Left lung (tissue), 10 donors: ENCODE data around the gene BHLHE40. TPM values are rescaled to one million over a fixed set of nuclear protein-coding genes. Genes with fewer than 3 reads are reported as not detected.

Experiments
- ATAC-seq: fragments of 200-7000 bp; cut with Tn5 transposase; one replicate; pipeline ENCODE4 v1.9.1; 2020; ENCODE audit warnings: moderate library complexity
- DNase-seq, 4 donors: peaks; one replicate each; pipeline ENCODE4 v3.0.0-alpha.2; 2013 to 2020
- H3K27ac ChIP-seq, 2 donors: fragments of 200-600 bp; sonication (generic) in 1 of 2; one replicate each; pipeline versions ENCODE4 v1.5.0 to v1.8.0; 2020 to 2021
- H3K27me3 ChIP-seq, 2 donors: fragments of 200-600 bp; sonication (generic) in 1 of 2; one replicate each; pipeline versions ENCODE4 v1.5.0 to v1.8.0; 2020 to 2021
- H3K36me3 ChIP-seq, 2 donors: fragments of 200-600 bp; sonication (generic) in 1 of 2; one replicate each; pipeline versions ENCODE4 v1.5.0 to v1.8.0; 2020 to 2021
- H3K4me1 ChIP-seq, 2 donors: fragments of 200-600 bp; one replicate each; pipeline ENCODE4 v1.8.0; 2021
- H3K4me3 ChIP-seq, 2 donors: fragments of 200-600 bp; sonication (generic) in 1 of 2; one replicate each; pipeline versions ENCODE4 v1.5.0 to v1.8.0; 2020 to 2021; ENCODE audit warnings: mild to moderate bottlenecking in 1 of 2
- H3K9me3 ChIP-seq, 2 donors: fragments of 200-600 bp; sonication (generic) in 1 of 2; one replicate each; pipeline versions ENCODE4 v1.5.0 to v1.8.0; 2020 to 2021
- intact Hi-C, 2 donors: fragments of 100-400 bp; cut with DNase I; formaldehyde crosslinking; loops; one replicate each; pipeline versions ENCODE4 v1.11.2 to v1.14.2; 2022
- polyA plus RNA-seq, 6 donors: library from polyadenylated mRNA; unstranded; fragments of 120-200 nt; gene quantifications; one replicate each; pipeline ENCODE4 v1.2.1, GENCODE V29; 2013; ENCODE audit not compliant: insufficient read length in 6 of 6
- total RNA-seq, 2 donors: library from RNA; stranded (reverse); fragmentation: NEBNext Ultra II Directional; extraction: Animal tissue kit (Norgen Biotek cat#: 25700); gene quantifications; one replicate each; pipeline ENCODE4 v1.2.1, GENCODE V29; 2021
- TF ChIP-seq, protein P1 (sequence below), 2 donors: fragments of 200-600 bp; sonication (generic) in 1 of 2; IDR thresholded peaks; one replicate each; pipeline versions ENCODE4 v1.5.0 to v1.8.0; 2021; ENCODE audit warnings: antibody characterized with exemption in 2 of 2
- donor health status: DM: no; HTN: yes; CAD: no.
- donor health status: DM: no; HTN: no; CAD: no.

The BHLHE40 gene
- total and polyA plus RNA-seq, 8 donors, result 17.9 to 97.5 (median 27.3) TPM

DNA sequence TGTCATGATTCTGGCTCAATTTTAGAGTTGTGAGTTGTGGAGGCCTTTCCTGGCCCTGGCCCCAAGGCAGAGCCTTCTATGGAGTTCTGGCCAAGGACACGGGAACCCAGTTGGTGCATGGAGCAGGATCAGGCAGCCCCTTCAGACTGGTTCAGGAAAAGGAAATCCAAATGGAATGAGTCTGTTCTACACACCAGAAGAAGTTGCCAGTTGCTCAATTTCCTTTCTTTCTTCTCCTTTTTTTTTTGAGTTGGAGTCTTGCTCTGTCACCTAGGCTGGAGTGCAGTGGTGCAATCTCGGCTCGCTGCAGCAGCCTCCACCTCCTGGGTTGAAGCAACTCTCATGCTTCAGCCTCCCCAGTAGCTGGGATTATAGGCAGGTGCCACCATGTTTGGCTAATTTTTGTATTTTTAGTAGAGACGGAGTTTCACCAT, 28.9 kb upstream of the BHLHE40 start:
- ATAC-seq (peak; percentile 25), DNase-seq (peak in 1 of 4 donors; percentile 71)
- Histone ChIP-seq H3K4me3 (no peak overlapping the region), H3K27me3 (no peaks in the 10 kb centered on the region), H3K27ac (no peak overlapping the region), H3K9me3 (no peaks in the 10 kb centered on the region), H3K36me3 (no peaks in the 10 kb centered on the region), H3K4me1 (peaks cover 0 to 12% of the 10 kb centered on the region in 2 donors)
- intact Hi-C loops, result no loop called here
- TF ChIP-seq, protein P1, sequence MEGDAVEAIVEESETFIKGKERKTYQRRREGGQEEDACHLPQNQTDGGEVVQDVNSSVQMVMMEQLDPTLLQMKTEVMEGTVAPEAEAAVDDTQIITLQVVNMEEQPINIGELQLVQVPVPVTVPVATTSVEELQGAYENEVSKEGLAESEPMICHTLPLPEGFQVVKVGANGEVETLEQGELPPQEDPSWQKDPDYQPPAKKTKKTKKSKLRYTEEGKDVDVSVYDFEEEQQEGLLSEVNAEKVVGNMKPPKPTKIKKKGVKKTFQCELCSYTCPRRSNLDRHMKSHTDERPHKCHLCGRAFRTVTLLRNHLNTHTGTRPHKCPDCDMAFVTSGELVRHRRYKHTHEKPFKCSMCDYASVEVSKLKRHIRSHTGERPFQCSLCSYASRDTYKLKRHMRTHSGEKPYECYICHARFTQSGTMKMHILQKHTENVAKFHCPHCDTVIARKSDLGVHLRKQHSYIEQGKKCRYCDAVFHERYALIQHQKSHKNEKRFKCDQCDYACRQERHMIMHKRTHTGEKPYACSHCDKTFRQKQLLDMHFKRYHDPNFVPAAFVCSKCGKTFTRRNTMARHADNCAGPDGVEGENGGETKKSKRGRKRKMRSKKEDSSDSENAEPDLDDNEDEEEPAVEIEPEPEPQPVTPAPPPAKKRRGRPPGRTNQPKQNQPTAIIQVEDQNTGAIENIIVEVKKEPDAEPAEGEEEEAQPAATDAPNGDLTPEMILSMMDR (IDR thresholded peaks at IDR 0.05), result no peak

DNA sequence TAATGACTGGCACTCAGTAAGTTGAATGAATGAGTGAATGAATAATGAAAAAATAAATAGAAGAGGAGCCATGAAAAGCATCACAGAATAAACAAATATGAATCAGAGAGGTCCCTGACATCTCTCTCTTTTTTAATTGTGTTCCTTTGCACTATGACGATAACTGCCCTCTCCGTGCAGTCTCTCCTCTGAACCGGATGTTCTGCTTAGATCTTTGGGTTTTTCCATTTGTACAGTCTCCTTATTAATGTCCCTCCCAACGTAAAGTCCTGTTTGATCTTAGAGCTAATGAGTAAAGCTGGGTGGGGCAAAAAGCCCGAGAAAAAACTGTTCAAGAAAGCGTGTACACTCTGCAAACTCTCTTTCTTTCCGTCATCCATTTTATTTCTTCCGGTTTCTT, 28.3 kb upstream of the BHLHE40 start:
- Histone ChIP-seq H3K4me1 (peaks cover 0 to 12% of the 10 kb centered on the region in 2 donors), H3K27me3 (no peaks in the 10 kb centered on the region), H3K36me3 (no peaks in the 10 kb centered on the region), H3K4me3 (no peak overlapping the region), H3K27ac (no peak overlapping the region), H3K9me3 (no peaks in the 10 kb centered on the region)
- DNase-seq (no peak), ATAC-seq (no peak)
- intact Hi-C loops, result no loop called here
- TF ChIP-seq, protein P1 (IDR thresholded peaks at IDR 0.05), result no peak

DNA sequence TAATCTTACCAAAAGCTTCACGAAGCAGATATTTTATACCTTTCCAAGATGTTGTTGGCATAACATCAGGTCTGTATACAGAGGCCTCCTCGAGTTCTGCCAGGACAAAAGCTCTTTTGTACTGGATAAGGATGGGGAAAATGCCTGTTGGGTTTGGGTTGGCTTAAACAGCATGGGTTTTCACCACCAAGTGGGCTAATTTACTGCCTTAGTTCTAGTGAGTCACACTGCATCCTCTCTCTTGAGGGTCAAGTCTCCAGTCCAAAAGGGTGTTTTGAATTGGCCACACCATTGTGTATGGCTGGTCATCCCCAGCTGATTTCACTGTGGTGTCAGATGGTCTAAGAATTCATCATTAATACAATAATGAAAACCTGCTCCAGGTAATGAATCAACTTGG, 26.1 kb upstream of the BHLHE40 start:
- no peak for ATAC-seq
- Histone ChIP-seq H3K27me3 (no peaks in the 10 kb centered on the region), H3K36me3 (no peaks in the 10 kb centered on the region), H3K4me3 (no peak overlapping the region), H3K27ac (no peak overlapping the region), H3K9me3 (no peaks in the 10 kb centered on the region), H3K4me1 (peaks cover 0 to 12% of the 10 kb centered on the region in 2 donors)
- TF ChIP-seq, protein P1 (IDR thresholded peaks at IDR 0.05), result no peak
- no peak for DNase-seq
- intact Hi-C loops, result no loop called here

DNA sequence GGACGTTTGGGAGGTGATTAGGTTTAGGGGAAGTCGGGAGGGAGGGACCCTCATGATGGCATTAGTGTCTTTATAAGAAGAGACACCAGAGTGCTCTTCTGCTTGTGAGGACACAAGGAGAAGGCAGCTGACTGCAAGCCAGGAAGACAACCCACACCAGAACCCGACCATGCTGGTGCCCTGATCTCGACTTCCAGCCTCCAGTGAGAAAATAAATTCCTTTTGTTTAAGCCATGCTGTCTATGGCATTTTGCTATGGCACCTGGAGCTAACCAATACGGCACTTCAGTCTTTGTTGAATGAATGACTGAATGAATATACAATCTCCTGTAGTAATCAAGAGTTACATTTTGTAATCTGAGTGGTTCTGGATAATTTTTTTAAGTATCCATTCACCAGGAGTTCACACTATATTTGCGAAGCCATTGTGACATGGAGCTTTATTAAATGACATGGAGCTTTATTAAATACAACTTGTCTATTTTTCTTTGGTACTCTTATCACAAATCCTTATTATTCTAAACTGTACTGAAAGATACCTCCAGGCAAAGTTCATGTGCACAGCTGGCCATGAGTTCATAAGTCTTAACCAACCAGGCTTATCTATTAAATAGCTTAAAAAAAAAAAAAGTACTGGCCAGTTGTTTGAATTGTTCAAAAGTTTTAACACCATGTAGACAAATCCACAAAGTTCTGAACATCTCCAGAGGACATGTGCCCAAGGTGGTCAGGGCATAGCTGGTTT, 24.8 kb upstream of the BHLHE40 start:
- ATAC-seq, result no peak
- Histone ChIP-seq H3K27ac (no peak overlapping the region), H3K36me3 (no peaks in the 10 kb centered on the region), H3K4me3 (no peak overlapping the region), H3K9me3 (peaks cover 0 to 5% of the 10 kb centered on the region in 2 donors), H3K27me3 (no peaks in the 10 kb centered on the region), H3K4me1 (peaks cover 0 to 12% of the 10 kb centered on the region in 2 donors)
- no peak for DNase-seq
- intact Hi-C loops, result no loop called here
- TF ChIP-seq, protein P1 (IDR thresholded peaks at IDR 0.05), result no peak

DNA sequence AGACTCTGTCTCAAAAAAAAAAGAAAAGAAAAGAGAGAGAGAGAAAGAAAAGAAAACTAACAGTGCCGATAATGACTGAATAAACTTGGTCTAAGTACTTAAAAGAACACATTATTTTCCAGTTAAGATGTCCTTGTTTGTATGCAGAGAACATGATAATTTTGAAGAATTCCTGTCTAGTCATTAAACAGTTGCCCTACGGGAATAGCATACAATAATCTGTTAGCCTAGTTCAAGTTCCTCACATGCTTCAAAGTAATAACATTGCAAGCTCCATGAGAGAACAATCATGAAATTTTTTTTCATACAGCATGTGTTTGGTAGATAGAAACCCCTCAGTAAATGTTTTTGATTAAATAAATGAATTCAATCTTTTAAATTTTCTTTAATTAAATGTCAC, 23.1 kb upstream of the BHLHE40 start:
- TF ChIP-seq, protein P1 (IDR thresholded peaks at IDR 0.05), result no peak
- H3K36me3 ChIP-seq, result no peaks in the 10 kb centered on the region
- H3K27me3 ChIP-seq, result no peaks in the 10 kb centered on the region
- H3K4me1 ChIP-seq, result no peaks in the 10 kb centered on the region
- H3K9me3 ChIP-seq, result peaks cover 0 to 5% of the 10 kb centered on the region in 2 donors
- H3K4me3 ChIP-seq, result no peak overlapping the region
- ATAC-seq (no peak), DNase-seq (no peak)
- H3K27ac ChIP-seq, result no peak overlapping the region
- intact Hi-C loops, result no loop called here
